H1 (cell line): ENCODE results near the gene TENT4A. TPM values are rescaled to one million over a fixed set of nuclear protein-coding genes. Genes with fewer than 3 reads are reported as not detected.

Source experiments
- CTCF ChIA-PET: fragments of 300-600 bp; sonication (Branson Sonifier 250); formaldehyde crosslinking; loops from one replicate; lab custom pipeline; 2021; ENCODE audit not compliant: partially characterized antibody; lab: Charles Lee
- POLR2A ChIA-PET: fragments of 300-600 bp; sonication (Branson Sonifier 250); formaldehyde crosslinking; loops from one replicate; lab custom pipeline; 2021; ENCODE audit warnings: inconsistent platforms; ENCODE audit not compliant: partially characterized antibody; lab: Charles Lee
- DNase-seq, 2 experiments: peaks; one replicate each; pipeline versions ENCODE4 v3.0.0 to v3.0.0-alpha.2; 2010 to 2022; ENCODE audit warnings: low spot score in 2 of 2, low read depth in 1 of 2, mixed read lengths in 1 of 2
- FAIRE-seq: peaks from 2 replicates; lab custom pipeline; 2011; peaks lifted over from hg19 to GRCh38; lab: Jason Lieb, UNC
- H2AFZ ChIP-seq: 2 replicates; pipeline ENCODE4 v1.8.1; 2012; ENCODE audit warnings: low read length, inconsistent platforms
- H2AK5ac ChIP-seq: 2 replicates; pipeline ENCODE4 v1.6.1; 2013; ENCODE audit warnings: low read depth, low read length
- H2BK120ac ChIP-seq: replicated peaks from 2 replicates; pipeline ENCODE3; 2013; ENCODE audit warnings: low read depth, low read length, inconsistent platforms
- H2BK12ac ChIP-seq: 2 replicates; pipeline ENCODE4 v1.6.1; 2013; ENCODE audit warnings: low read depth, low read length
- H2BK15ac ChIP-seq: 2 replicates; pipeline ENCODE4 v1.6.1; 2013; ENCODE audit warnings: low read length
- H2BK20ac ChIP-seq: 2 replicates; pipeline ENCODE4 v1.6.1; 2013; ENCODE audit warnings: low read length
- H2BK5ac ChIP-seq: 2 replicates; pipeline ENCODE4 v1.6.1; 2013; ENCODE audit warnings: low read depth, low read length
- H3K14ac ChIP-seq: 2 replicates; pipeline ENCODE4 v1.6.1; 2013; ENCODE audit warnings: inconsistent platforms; ENCODE audit not compliant: insufficient read length
- H3K18ac ChIP-seq: 2 replicates; pipeline ENCODE4 v1.6.1; 2013; ENCODE audit warnings: low read length; ENCODE audit errors: extremely low read depth
- H3K23ac ChIP-seq: 2 replicates; pipeline ENCODE4 v1.6.1; 2013; ENCODE audit warnings: inconsistent platforms; ENCODE audit not compliant: insufficient read length
- H3K23me2 ChIP-seq: 2 replicates; pipeline ENCODE4 v1.6.1; 2013; ENCODE audit warnings: low read depth, low read length
- H3K27ac ChIP-seq: 2 replicates; pipeline ENCODE4 v1.6.1; 2011; ENCODE audit warnings: low read depth, low read length, inconsistent platforms
- H3K27me3 ChIP-seq, 4 experiments: replicated peaks in 1 of 4; 1 replicate in 1 of 4; 2 replicates in 3 of 4; pipeline versions ENCODE4 v1.6.1 to v1.8.1; 2011 to 2013; ENCODE audit warnings: low read length in 3 of 4, mild to moderate bottlenecking in 3 of 4, inconsistent platforms in 2 of 4, mixed read lengths in 2 of 4, moderate library complexity in 1 of 4; ENCODE audit not compliant: control insufficient read depth in 3 of 4, insufficient read depth in 3 of 4; ENCODE audit errors: extremely low read depth in 1 of 4
- H3K36me3 ChIP-seq, 4 experiments: 2 replicates each; pipeline versions ENCODE4 v1.6.1 to v1.8.1; 2011 to 2013; ENCODE audit warnings: mild to moderate bottlenecking in 4 of 4, low read length in 3 of 4, moderate library complexity in 2 of 4, control low read depth in 1 of 4, inconsistent platforms in 1 of 4; ENCODE audit not compliant: insufficient read depth in 4 of 4, control insufficient read depth in 2 of 4
- H3K4ac ChIP-seq: replicated peaks from 2 replicates; pipeline ENCODE3; 2013; ENCODE audit warnings: low read length, low read depth, mixed read lengths, inconsistent platforms; ENCODE audit not compliant: insufficient read length
- H3K4me1 ChIP-seq, 4 experiments: replicated peaks in 1 of 4; 1 replicate in 1 of 4; 2 replicates in 3 of 4; pipeline versions ENCODE4 v1.6.1 to v1.8.1; 2011 to 2013; ENCODE audit warnings: low read length in 3 of 4, inconsistent platforms in 2 of 4, mixed read lengths in 1 of 4; ENCODE audit not compliant: insufficient read depth in 4 of 4, control insufficient read depth in 3 of 4
- H3K4me2 ChIP-seq, 2 experiments: 2 replicates each; pipeline versions ENCODE4 v1.6.1 to v1.8.1; 2011 to 2013; ENCODE audit warnings: low read depth in 2 of 2, low read length in 2 of 2, control low read depth in 1 of 2, inconsistent platforms in 1 of 2, mild to moderate bottlenecking in 1 of 2; ENCODE audit not compliant: insufficient read depth in 1 of 2
- H3K4me3 ChIP-seq, 4 experiments: fragments of 200-600, 300-600 bp in 1 of 4; sonication (generic), shearing (Covaris generic), sonication (Bioruptor Twin) in 1 of 4; 2 replicates each; pipeline versions ENCODE4 v1.5.1 to v1.8.1; 2011 to 2016; ENCODE audit warnings: low read length in 4 of 4, low read depth in 3 of 4, control low read depth in 2 of 4, inconsistent platforms in 2 of 4, mild to moderate bottlenecking in 2 of 4, mixed read lengths in 1 of 4, moderate library complexity in 1 of 4; ENCODE audit not compliant: insufficient read depth in 2 of 4; ENCODE audit errors: extremely low read depth in 1 of 4
- H3K56ac ChIP-seq: replicated peaks from 2 replicates; pipeline ENCODE3; 2013; ENCODE audit warnings: low read depth, mild to moderate bottlenecking, mixed read lengths, low read length, inconsistent platforms; ENCODE audit not compliant: insufficient read length
- H3K79me1 ChIP-seq: 2 replicates; pipeline ENCODE4 v1.6.1; 2013; ENCODE audit warnings: low read depth, low read length, control low read depth
- H3K79me2 ChIP-seq, 2 experiments: 2 replicates each; pipeline versions ENCODE4 v1.6.1 to v1.8.1; 2012 to 2013; ENCODE audit warnings: low read length in 2 of 2, mild to moderate bottlenecking in 2 of 2, inconsistent platforms in 1 of 2; ENCODE audit not compliant: insufficient read depth in 2 of 2, control insufficient read depth in 1 of 2
- H3K9ac ChIP-seq, 4 experiments: replicated peaks in 1 of 4; 1 replicate in 1 of 4; 2 replicates in 3 of 4; pipeline versions ENCODE4 v1.6.1 to v1.8.1; 2011 to 2013; ENCODE audit warnings: low read depth in 3 of 4, low read length in 3 of 4, control low read depth in 2 of 4, mild to moderate bottlenecking in 2 of 4, moderate library complexity in 2 of 4, inconsistent platforms in 1 of 4; ENCODE audit errors: extremely low read depth in 1 of 4
- H3K9me3 ChIP-seq, 2 experiments: 2 replicates each; pipeline versions ENCODE4 v1.6.1 to v1.8.1; 2012 to 2013; ENCODE audit warnings: mild to moderate bottlenecking in 2 of 2, moderate library complexity in 2 of 2, control low read depth in 1 of 2, inconsistent platforms in 1 of 2, low read depth in 1 of 2, low read length in 1 of 2, mixed read lengths in 1 of 2; ENCODE audit not compliant: insufficient read depth in 2 of 2
- H4K20me1 ChIP-seq, 2 experiments: replicated peaks in 1 of 2; 2 replicates each; pipeline versions ENCODE3 to v1.8.1; 2011 to 2013; ENCODE audit warnings: inconsistent platforms in 2 of 2, low read length in 2 of 2, mild to moderate bottlenecking in 1 of 2; ENCODE audit not compliant: insufficient read depth in 2 of 2, control insufficient read depth in 1 of 2
- H4K5ac ChIP-seq: 2 replicates; pipeline ENCODE4 v1.6.1; 2013; ENCODE audit warnings: low read length, low read depth, mixed read lengths, inconsistent platforms; ENCODE audit not compliant: insufficient read length
- H4K8ac ChIP-seq: 2 replicates; pipeline ENCODE4 v1.8.0; 2013; ENCODE audit warnings: mild to moderate bottlenecking, moderate library complexity, low read length, inconsistent platforms; ENCODE audit not compliant: insufficient read depth; ENCODE audit errors: extremely low read depth
- H4K91ac ChIP-seq: replicated peaks from 2 replicates; pipeline ENCODE3; 2013; ENCODE audit warnings: low read length, mixed read lengths, inconsistent platforms; ENCODE audit not compliant: insufficient read length
- ATF2 ChIP-seq: IDR thresholded peaks from 2 replicates; pipeline ENCODE4 v1.6.1; 2012; ENCODE audit warnings: low read length, inconsistent platforms
- CEBPB ChIP-seq: IDR thresholded peaks from 2 replicates; pipeline ENCODE4 v1.6.1; 2012; ENCODE audit warnings: low read depth, low read length
- CTCF ChIP-seq, 3 experiments: IDR thresholded peaks; 1 replicate in 2 of 3; 2 replicates in 1 of 3; pipeline versions ENCODE4 v1.5.1 to v1.6.1; 2011; ENCODE audit warnings: low read length in 3 of 3, mild to moderate bottlenecking in 3 of 3, inconsistent platforms in 2 of 3, low read depth in 1 of 3, moderate library complexity in 1 of 3; ENCODE audit not compliant: insufficient read depth in 1 of 3; ENCODE audit errors: control extremely low read depth in 1 of 3
- HDAC6 ChIP-seq: IDR thresholded peaks from one replicate; pipeline ENCODE4 v1.7.1; 2012; ENCODE audit warnings: low read depth, mild to moderate bottlenecking, inconsistent platforms, low read length, moderate library complexity
- KDM1A ChIP-seq: fragments of 200-600, 300-600 bp; sonication (generic); IDR thresholded peaks from 2 replicates; pipeline ENCODE4 v1.7.1; 2016; ENCODE audit warnings: mild to moderate bottlenecking, low read length, borderline replicate concordance
- MAFK ChIP-seq: IDR thresholded peaks from 2 replicates; pipeline ENCODE4 v1.6.1; 2012; ENCODE audit warnings: low read depth, mild to moderate bottlenecking, improper control_type of control experiment, low read length
- POU5F1 ChIP-seq: IDR thresholded peaks from 2 replicates; pipeline ENCODE4 v1.6.1; 2011; ENCODE audit warnings: low read depth, mild to moderate bottlenecking, low read length, moderate library complexity
- SP1 ChIP-seq: IDR thresholded peaks from 2 replicates; pipeline ENCODE4 v1.6.1; 2011; ENCODE audit warnings: low read depth, low read length
- TCF12 ChIP-seq: IDR thresholded peaks from 2 replicates; pipeline ENCODE4 v1.6.1; 2011; ENCODE audit warnings: low read depth, mild to moderate bottlenecking, low read length
- YY1 ChIP-seq: IDR thresholded peaks from 2 replicates; pipeline ENCODE4 v1.6.1; 2011; ENCODE audit warnings: low read depth, mild to moderate bottlenecking, low read length
- WGBS, 2 experiments: shearing (Covaris generic) in 1 of 2; methylation state at CpG; one replicate each; pipeline versions ENCODE4 v1.1.6 to v1.1.7; 2013 to 2015; ENCODE audit warnings: low lambda C conversion rate in 2 of 2, mixed read lengths in 2 of 2, inconsistent platforms in 1 of 2, low coverage in 1 of 2, missing lambda C conversion rate in 1 of 2; ENCODE audit not compliant: insufficient replicate concordance in 2 of 2, insufficient coverage in 1 of 2, insufficient read length in 1 of 2; ENCODE audit errors: extremely low coverage in 1 of 2, missing lambda C conversion rate in 1 of 2; 5-methylcytosine and 5-hydroxymethylcytosine counted together
- polyA plus RNA-seq, 7 experiments: library from polyadenylated mRNA; depleted of rRNA in 3 of 7; stranded (reverse) in 5 of 7; unstranded in 2 of 7; fragments of >200 nt in 5 of 7; fragments of 200-250 nt in 2 of 7; gene quantifications; 1 replicate in 5 of 7; 2 replicates in 1 of 7; 4 replicates in 1 of 7; pipeline versions ENCODE4 v1.2.1 to v1.2.3, GENCODE V29; 2011 to 2013; ENCODE audit warnings: missing spikeins in 2 of 7, mixed read lengths in 2 of 7
- total RNA-seq: library from RNA; stranded (reverse); fragmentation: NEBNext Ultra II Directional; extraction: Animal tissue kit (Norgen Biotek cat#: 25700); gene quantifications from 2 replicates; pipeline ENCODE4 v1.2.1, GENCODE V29; 2021

The TENT4A gene
- total and polyA plus RNA-seq, 2 of the 8 experiments (the other 6 are each of a cell fraction or from before 2014, with no cell fraction given), result 8.9 to 25.1 TPM

- no peak overlapping the region for H3K4me3 ChIP-seq
- H3K27ac ChIP-seq, result no peak overlapping the region
- H3K79me2 ChIP-seq, result peaks cover 0 to 10% of the 10 kb centered on the region in 2 experiments; a peak in 2 of 4 replicates
- no peak for DNase-seq
- no peak overlapping the region for H4K8ac ChIP-seq
- H3K4me2 ChIP-seq, result no peak overlapping the region
- no peak overlapping the region for H2BK15ac ChIP-seq
- peaks cover 24 to 58% (median 40%) of the 10 kb centered on the region in 4 experiments for H3K36me3 ChIP-seq
- H2BK120ac ChIP-seq, result no peak overlapping the region
- no peak overlapping the region for H3K4ac ChIP-seq
- 93% methylated on average over 11 of the region's 11 CpGs; no CpG with 5 or more reads in 1 of the 2 experiments for WGBS, 2 experiments
- H4K5ac ChIP-seq, result no peak overlapping the region
- peaks cover 0 to 3% (median 0%) of the 10 kb centered on the region in 4 experiments; a peak in 2 of 7 replicates for H3K4me1 ChIP-seq
- no peak overlapping the region for H2BK12ac ChIP-seq
- no peak overlapping the region for H2AFZ ChIP-seq
- H3K23me2 ChIP-seq, result no peaks in the 10 kb centered on the region
- no peak overlapping the region for H2BK5ac ChIP-seq
- FAIRE-seq, result no peak
- POLR2A ChIA-PET, result interaction anchor here (0.8 kb wide), 1 partner anchor 26 kb away, joined by 3 read pairs; no protein-coding TSS in a partner anchor
- no peak overlapping the region for H3K9ac ChIP-seq
- peaks cover 5 to 14% of the 10 kb centered on the region in 2 experiments for H4K20me1 ChIP-seq
- no peak overlapping the region for H2BK20ac ChIP-seq
- no peaks in the 10 kb centered on the region for H3K27me3 ChIP-seq
- H3K18ac ChIP-seq, result no peak overlapping the region
- no peak overlapping the region for H3K56ac ChIP-seq
- no peak overlapping the region for H4K91ac ChIP-seq
- H3K9me3 ChIP-seq, result no peaks in the 10 kb centered on the region
- CTCF ChIA-PET, result interaction anchor here (1.1 kb wide), 1 partner anchor 13 kb away, joined by 4 read pairs; no protein-coding TSS in a partner anchor
- no peak overlapping the region for H3K14ac ChIP-seq
- H3K79me1 ChIP-seq, result peaks cover 2% of the 10 kb centered on the region; the same call in 1 of the 2 replicates
- H2AK5ac ChIP-seq, result no peak overlapping the region
- H3K23ac ChIP-seq, result no peak overlapping the region
- TF ChIP-seq SP1, result no peak
- no peak for TF ChIP-seq HDAC6
- no peak for TF ChIP-seq CEBPB
- TF ChIP-seq KDM1A, result no peak
- no peak for TF ChIP-seq YY1
- no peak for TF ChIP-seq POU5F1
- no peak for TF ChIP-seq CTCF (IDR thresholded peaks at IDR 0.05; ENCODE audit: control extremely low read depth in 1 of 3, insufficient read depth in 1 of 3, low read depth in 1 of 3, low read length in 3 of 3)
- no peak for TF ChIP-seq MAFK
- TF ChIP-seq ATF2, result no peak
- TF ChIP-seq TCF12, result no peak
These were observed 39.5 kb downstream of the TENT4A start for GRCh38 chr5:6752782-6753181.
